SK-N-SH treated with all-trans-retinoic acid at 6 μM for 48 hours (cell line): ENCODE data around the gene ALPL.

ENCODE experiments used
- ATAC-seq: fragments of 200-7000 bp; cut with Tn5 transposase; 3 replicates; pipeline ENCODE4 v1.9.1; 2020; ENCODE audit warnings: mild to moderate bottlenecking, moderate library complexity
- ARNTL ChIP-seq: fragments of 450-650 bp; formaldehyde crosslinking; IDR thresholded peaks from 2 replicates; pipeline ENCODE4 v1.5.0; 2020; ENCODE audit warnings: low read depth, mild to moderate bottlenecking, moderate library complexity, borderline replicate concordance
- BACH2 ChIP-seq: fragments of 250-450 bp; sonication (Bioruptor Pico); IDR thresholded peaks from 2 replicates; pipeline ENCODE4 v1.9.0; 2021; ENCODE audit warnings: mild to moderate bottlenecking, borderline replicate concordance
- CSDC2 ChIP-seq: fragments of 250-450 bp; sonication (Bioruptor Pico); IDR thresholded peaks from 2 replicates; pipeline ENCODE4 v1.5.0; 2020; ENCODE audit warnings: mild to moderate bottlenecking, moderate library complexity
- CSRNP3 ChIP-seq: fragments of 250-450 bp; sonication (Bioruptor Pico); IDR thresholded peaks from 2 replicates; pipeline ENCODE4 v1.5.1; 2021; ENCODE audit warnings: mild to moderate bottlenecking, moderate library complexity
- ESRRG ChIP-seq: fragments of 250-450 bp; sonication (Bioruptor Pico); IDR thresholded peaks from 2 replicates; pipeline ENCODE4 v1.6.1; 2021; ENCODE audit warnings: mild to moderate bottlenecking
- GLIS3 ChIP-seq: fragments of 250-450 bp; sonication (Bioruptor Pico); IDR thresholded peaks from 2 replicates; pipeline ENCODE4 v1.5.0; 2020; ENCODE audit warnings: mild to moderate bottlenecking, moderate library complexity
- ISL1 ChIP-seq: fragments of 250-450 bp; sonication (Bioruptor Pico); IDR thresholded peaks from 2 replicates; pipeline ENCODE4 v2.1.2; 2022; ENCODE audit warnings: mild to moderate bottlenecking, moderate library complexity
- OSR1 ChIP-seq: fragments of 250-450 bp; sonication (Bioruptor Pico); IDR thresholded peaks from 2 replicates; pipeline ENCODE4 v1.8.0; 2022; ENCODE audit warnings: moderate library complexity, mild to moderate bottlenecking, inconsistent platforms
- PATZ1 ChIP-seq: fragments of 250-450 bp; sonication (Bioruptor Pico); IDR thresholded peaks from 2 replicates; pipeline ENCODE4 v1.8.0; 2020; ENCODE audit warnings: mild to moderate bottlenecking, moderate library complexity, borderline replicate concordance
- POU6F1 ChIP-seq: fragments of 250-450 bp; sonication (Bioruptor Pico); IDR thresholded peaks from 2 replicates; pipeline ENCODE4 v1.8.0; 2021; ENCODE audit warnings: low read depth, mild to moderate bottlenecking, moderate library complexity, borderline replicate concordance
- RARB ChIP-seq: fragments of 250-450 bp; sonication (Bioruptor Pico); IDR thresholded peaks from 2 replicates; pipeline ENCODE4 v1.8.0; 2021; ENCODE audit warnings: mild to moderate bottlenecking, moderate library complexity
- SNAI2 ChIP-seq: fragments of 250-450 bp; sonication (Bioruptor Pico); IDR thresholded peaks from 2 replicates; pipeline ENCODE4 v1.5.0; 2020; ENCODE audit warnings: mild to moderate bottlenecking, moderate library complexity
- TOX ChIP-seq: fragments of 250-450 bp; sonication (Bioruptor Pico); IDR thresholded peaks from 2 replicates; pipeline ENCODE4 v1.8.0; 2021; ENCODE audit warnings: mild to moderate bottlenecking, moderate library complexity, borderline replicate concordance
- TSHZ2 ChIP-seq: fragments of 250-450 bp; sonication (Bioruptor Pico); IDR thresholded peaks from 2 replicates; pipeline ENCODE4 v1.5.0; 2020; ENCODE audit warnings: mild to moderate bottlenecking, moderate library complexity
- ZC3H10 ChIP-seq: fragments of 250-450 bp; sonication (Bioruptor Pico); IDR thresholded peaks from 2 replicates; pipeline ENCODE4 v1.5.1; 2021; ENCODE audit warnings: mild to moderate bottlenecking, moderate library complexity
- ZFP3 ChIP-seq: fragments of 250-450 bp; sonication (Bioruptor Pico); IDR thresholded peaks from 2 replicates; pipeline ENCODE4 v1.5.0; 2020; ENCODE audit warnings: mild to moderate bottlenecking, moderate library complexity
- ZFP30 ChIP-seq: fragments of 450-650 bp; formaldehyde crosslinking; IDR thresholded peaks from 2 replicates; pipeline ENCODE4 v1.5.0; 2022; ENCODE audit warnings: mild to moderate bottlenecking, moderate library complexity
- ZNF565 ChIP-seq: fragments of 450-650 bp; formaldehyde crosslinking; conservative IDR thresholded peaks from 2 replicates; pipeline ENCODE4 v1.5.0; 2020; ENCODE audit warnings: low read depth, mild to moderate bottlenecking, moderate library complexity
- ZNF70 ChIP-seq: fragments of 450-650 bp; formaldehyde crosslinking; IDR thresholded peaks from 2 replicates; pipeline ENCODE4 v1.5.0; 2020; ENCODE audit warnings: mild to moderate bottlenecking, moderate library complexity
- ZNF8 ChIP-seq: fragments of 450-650 bp; formaldehyde crosslinking; IDR thresholded peaks from 2 replicates; pipeline ENCODE4 v1.5.0; 2020; ENCODE audit warnings: mild to moderate bottlenecking, moderate library complexity

The ALPL gene

GRCh38 chr1:21573971-21574465 is 64.8 kb downstream of the ALPL start:
- ATAC-seq = peak; percentile 94
- no peak for TF ChIP-seq TSHZ2 (CRISPR knock-in tag)
- TF ChIP-seq ZFP30 (CRISPR knock-in tag) = no peak
- no peak for TF ChIP-seq ZNF70 (CRISPR knock-in tag)
- TF ChIP-seq ESRRG (CRISPR knock-in tag) = no peak
- TF ChIP-seq ZFP3 = no peak
- TF ChIP-seq RARB (CRISPR knock-in tag) = no peak
- TF ChIP-seq OSR1 (CRISPR knock-in tag) = no peak

- ATAC-seq = no peak; the same call in 2 of the 3 replicates
- TF ChIP-seq GLIS3 (CRISPR knock-in tag) (no peak), ZC3H10 (CRISPR knock-in tag) (no peak), ZNF70 (CRISPR knock-in tag) (no peak), ZFP3 (no peak), RARB (CRISPR knock-in tag) (no peak), ARNTL (CRISPR knock-in tag) (no peak), POU6F1 (CRISPR knock-in tag) (no peak), CSDC2 (CRISPR knock-in tag) (no peak), ESRRG (CRISPR knock-in tag) (no peak), ISL1 (CRISPR knock-in tag) (no peak), SNAI2 (CRISPR knock-in tag) (no peak), BACH2 (CRISPR knock-in tag) (no peak), TOX (no peak), ZNF565 (CRISPR knock-in tag) (no peak), PATZ1 (CRISPR knock-in tag) (no peak)
- TF ChIP-seq, all 23 proteins: peak for 0
Observed at GRCh38 chr1:21574466-21575151, 65.4 kb downstream of the ALPL start.

- TF ChIP-seq ZC3H10 (CRISPR knock-in tag) (no peak), CSRNP3 (CRISPR knock-in tag) (no peak), GLIS3 (CRISPR knock-in tag) (no peak), ZFP3 (no peak), ZNF8 (CRISPR knock-in tag) (no peak)
Observed at GRCh38 chr1:21575351-21575942, 66.2 kb downstream of the ALPL start.

More at GRCh38 chr1:21575351-21575942, 66.2 kb downstream of the ALPL start:
- no peak for ATAC-seq
